Lower leg skin (tissue), 3 donors: ENCODE measurements around the gene VPS52.

ENCODE experiments used
- POLR2A ChIP-seq, 2 donors: fragments of 450-650 bp; IDR thresholded peaks; one replicate each; pipeline ENCODE4 v1.6.1; 2016 to 2017; ENCODE audit warnings: antibody characterized with exemption in 2 of 2, mild to moderate bottlenecking in 1 of 2, moderate library complexity in 1 of 2
- TF ChIP-seq, protein P1 (sequence below), 3 donors: fragments of 450-650 bp; IDR thresholded peaks; one replicate each; pipeline ENCODE4 v1.5.1; 2016; ENCODE audit warnings: antibody characterized with exemption in 3 of 3, mild to moderate bottlenecking in 3 of 3, moderate library complexity in 2 of 3

DNA sequence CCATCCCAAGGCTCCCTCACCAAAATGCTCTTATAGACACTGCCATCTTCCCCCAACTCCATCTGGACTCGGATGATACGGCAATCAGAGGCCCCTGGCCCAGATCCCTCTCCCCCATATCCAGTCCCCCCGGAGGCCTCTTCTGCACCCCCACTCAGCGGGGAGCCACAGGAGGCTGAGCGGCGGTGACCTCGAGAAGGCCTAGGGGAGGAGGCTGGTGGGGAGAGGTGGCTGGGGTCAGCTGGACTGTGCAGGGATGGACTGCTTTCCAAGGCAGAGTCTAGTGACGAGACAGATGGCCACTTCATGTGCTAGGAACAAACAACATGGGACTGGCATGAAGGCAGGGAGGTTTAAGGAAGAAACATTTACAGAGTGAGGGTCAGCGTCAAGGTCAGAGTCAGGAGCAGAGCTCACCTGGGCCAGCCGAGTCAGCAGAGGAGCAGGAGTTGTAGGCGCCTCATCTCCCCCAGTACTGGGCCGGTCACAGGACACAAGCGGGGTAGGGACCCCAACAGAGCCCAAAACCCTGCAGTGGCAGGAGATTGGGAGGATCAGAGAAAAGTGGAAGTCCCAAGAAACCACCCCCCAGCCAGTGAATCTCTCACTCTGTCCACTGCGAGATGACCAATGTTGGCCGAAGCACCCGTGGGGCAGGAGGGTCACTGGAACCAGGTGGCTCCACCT, 21.5 kb upstream of the VPS52 start:
- TF ChIP-seq, protein P1, sequence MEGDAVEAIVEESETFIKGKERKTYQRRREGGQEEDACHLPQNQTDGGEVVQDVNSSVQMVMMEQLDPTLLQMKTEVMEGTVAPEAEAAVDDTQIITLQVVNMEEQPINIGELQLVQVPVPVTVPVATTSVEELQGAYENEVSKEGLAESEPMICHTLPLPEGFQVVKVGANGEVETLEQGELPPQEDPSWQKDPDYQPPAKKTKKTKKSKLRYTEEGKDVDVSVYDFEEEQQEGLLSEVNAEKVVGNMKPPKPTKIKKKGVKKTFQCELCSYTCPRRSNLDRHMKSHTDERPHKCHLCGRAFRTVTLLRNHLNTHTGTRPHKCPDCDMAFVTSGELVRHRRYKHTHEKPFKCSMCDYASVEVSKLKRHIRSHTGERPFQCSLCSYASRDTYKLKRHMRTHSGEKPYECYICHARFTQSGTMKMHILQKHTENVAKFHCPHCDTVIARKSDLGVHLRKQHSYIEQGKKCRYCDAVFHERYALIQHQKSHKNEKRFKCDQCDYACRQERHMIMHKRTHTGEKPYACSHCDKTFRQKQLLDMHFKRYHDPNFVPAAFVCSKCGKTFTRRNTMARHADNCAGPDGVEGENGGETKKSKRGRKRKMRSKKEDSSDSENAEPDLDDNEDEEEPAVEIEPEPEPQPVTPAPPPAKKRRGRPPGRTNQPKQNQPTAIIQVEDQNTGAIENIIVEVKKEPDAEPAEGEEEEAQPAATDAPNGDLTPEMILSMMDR (IDR thresholded peaks at IDR 0.05), result no peak
- TF ChIP-seq POLR2A (IDR thresholded peaks at IDR 0.05), result no peak
